ENCODE measurements around the gene PRKCQ. TPM values are rescaled to one million over a fixed set of nuclear protein-coding genes. Genes with fewer than 3 reads are reported as not detected.

PRKCQ gene
- total and polyA plus RNA-seq, 2 of the 13 experiments (the other 11 are each of a cell fraction or from before 2014, with no cell fraction given) = 0.13 to 0.35 TPM

- no peak for TF ChIP-seq USF2 (IDR thresholded peaks at IDR 0.05; ENCODE audit: low read depth, low read length)
- TF ChIP-seq USF2 (CRISPR knock-in tag; IDR thresholded peaks at IDR 0.05; ENCODE audit: borderline replicate concordance) = no peak
- TF ChIP-seq NKX3-1 (CRISPR knock-in tag; IDR thresholded peaks at IDR 0.05) = no peak
- 0 out of 2 replicates have a peak, but pooled peaks have one; percentile 47 for TF ChIP-seq ZNF615 (CRISPR knock-in tag; IDR thresholded peaks at IDR 0.05; ENCODE audit: borderline replicate concordance)
- no peak; the same call in 1 of the 2 replicates for TF ChIP-seq TMF1 (CRISPR knock-in tag; IDR thresholded peaks at IDR 0.05; ENCODE audit: low read depth)
- 0 out of 2 replicates have a peak, but pooled peaks have one; percentile 18 for TF ChIP-seq E2F1 (CRISPR knock-in tag; IDR thresholded peaks at IDR 0.05)
- TF ChIP-seq PAXIP1 (CRISPR knock-in tag; conservative IDR thresholded peaks at IDR 0.05) = no peak
- no peak for TF ChIP-seq ZNF629 (CRISPR knock-in tag; conservative IDR thresholded peaks at IDR 0.05)
- no peak for TF ChIP-seq ZNF451 (CRISPR knock-in tag; IDR thresholded peaks at IDR 0.05)
- no peak for TF ChIP-seq GATAD2A (CRISPR knock-in tag; IDR thresholded peaks at IDR 0.05)
- TF ChIP-seq ZNF160 (CRISPR knock-in tag; IDR thresholded peaks at IDR 0.05) = no peak
- TF ChIP-seq THYN1 (CRISPR knock-in tag; IDR thresholded peaks at IDR 0.05; ENCODE audit: borderline replicate concordance, low read depth) = no peak
- TF ChIP-seq YEATS2 (CRISPR knock-in tag; IDR thresholded peaks at IDR 0.05; ENCODE audit: borderline replicate concordance) = no peak
- TF ChIP-seq RNF2 (conservative IDR thresholded peaks at IDR 0.05; ENCODE audit: low read depth) = peak; percentile 57; the same call in 1 of the 2 replicates
- TF ChIP-seq RCOR2 (CRISPR knock-in tag; IDR thresholded peaks at IDR 0.05) = no peak
- no peak for TF ChIP-seq TOE1 (CRISPR knock-in tag; IDR thresholded peaks at IDR 0.05)
- no peak for TF ChIP-seq KDM1A (CRISPR knock-in tag; IDR thresholded peaks at IDR 0.05)
- TF ChIP-seq ZNF558 (CRISPR knock-in tag; IDR thresholded peaks at IDR 0.05; ENCODE audit: borderline replicate concordance) = peak; percentile 42; the same call in 1 of the 2 replicates
- TF ChIP-seq ZNF574 (CRISPR knock-in tag; IDR thresholded peaks at IDR 0.05) = peak; percentile 99
- no peak for TF ChIP-seq ADNP (CRISPR knock-in tag; IDR thresholded peaks at IDR 0.05)
- no peak for TF ChIP-seq CCAR2 (optimal IDR thresholded peaks at IDR 0.05; ENCODE audit: low read depth, low read length)
Observed at GRCh38 chr10:6580279-6581029, 378 bp upstream of the PRKCQ start (continued).

Measured in HepG2 (cell line).